Cardiac muscle cell (in vitro differentiated cells and primary cell): ENCODE data around the gene SETD1A. TPM values are rescaled to one million over a fixed set of nuclear protein-coding genes. Genes with fewer than 3 reads are reported as not detected.

Source experiments
- DNase-seq, 2 donors: peaks; one replicate each; pipeline versions ENCODE4 v3.0.0 to v3.0.0-alpha.2; 2010 to 2017; ENCODE audit warnings: low read depth in 1 of 2, low spot score in 1 of 2
- H3K27ac ChIP-seq: fragments of 200-600 bp; sonication (generic); 2 replicates; pipeline ENCODE4 v1.5.1; 2016
- H3K27me3 ChIP-seq: fragments of 200-600 bp; sonication (generic); 2 replicates; pipeline ENCODE4 v1.6.0; 2016; ENCODE audit warnings: control low read depth
- H3K36me3 ChIP-seq: fragments of 200-600 bp; sonication (generic); 2 replicates; pipeline ENCODE4 v1.5.1; 2016; ENCODE audit warnings: control low read depth
- H3K4me1 ChIP-seq: fragments of 200-600 bp; sonication (generic); 2 replicates; pipeline ENCODE4 v1.8.1; 2017; ENCODE audit warnings: low read depth, mild to moderate bottlenecking, mixed run types
- H3K4me3 ChIP-seq: fragments of 200-600 bp; sonication (generic); 2 replicates; pipeline ENCODE4 v1.5.1; 2016; ENCODE audit warnings: mild to moderate bottlenecking
- H3K9me3 ChIP-seq: fragments of 200-600 bp; sonication (generic); 2 replicates; pipeline ENCODE4 v1.5.1; 2017; ENCODE audit warnings: low read depth, mild to moderate bottlenecking, control low read depth
- polyA plus RNA-seq: library from polyadenylated mRNA; unstranded; fragments of >200 nt; fragmentation: Nextera tagmentation; extraction: Ambion mirVana; gene quantifications from 2 replicates; pipeline ENCODE4 v1.2.1, GENCODE V29; 2016
- total RNA-seq: library from RNA; depleted of rRNA; stranded (reverse); fragments of >200 nt; gene quantifications from 2 replicates; pipeline ENCODE4 v1.2.3, GENCODE V29; 2016
- TF ChIP-seq, protein P1 (sequence below): IDR thresholded peaks from 2 replicates; pipeline ENCODE4 v1.5.1; 2012; ENCODE audit warnings: low read depth, mild to moderate bottlenecking, low read length

The SETD1A gene
- total and polyA plus RNA-seq, 2 experiments from 2014 or later = 1.9 to 10.4 TPM

DNA sequence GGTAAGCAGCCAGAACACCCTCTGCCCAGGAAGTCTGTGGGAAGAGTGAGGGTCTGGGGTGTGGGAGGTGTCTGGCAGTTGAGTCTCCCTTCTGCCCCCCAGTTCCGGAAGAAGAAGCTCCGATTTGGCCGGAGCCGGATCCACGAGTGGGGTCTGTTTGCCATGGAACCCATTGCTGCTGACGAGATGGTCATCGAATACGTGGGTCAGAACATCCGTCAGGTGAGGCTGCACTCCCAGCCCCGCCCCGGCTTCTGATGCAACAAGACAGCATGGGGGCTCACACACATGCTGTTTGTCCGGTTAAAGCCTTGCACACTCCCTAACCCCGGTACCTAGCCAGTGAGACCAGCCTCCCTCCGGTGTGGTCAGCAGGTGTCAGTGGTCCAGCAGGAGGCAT lies 23.4 kb downstream of the SETD1A start:
- Histone ChIP-seq H3K27ac (no peak overlapping the region), H3K4me1 (peaks cover 6% of the 10 kb centered on the region), H3K36me3 (peaks cover 39% of the 10 kb centered on the region), H3K9me3 (no peaks in the 10 kb centered on the region), H3K4me3 (no peak overlapping the region), H3K27me3 (no peaks in the 10 kb centered on the region)
- TF ChIP-seq, protein P1, sequence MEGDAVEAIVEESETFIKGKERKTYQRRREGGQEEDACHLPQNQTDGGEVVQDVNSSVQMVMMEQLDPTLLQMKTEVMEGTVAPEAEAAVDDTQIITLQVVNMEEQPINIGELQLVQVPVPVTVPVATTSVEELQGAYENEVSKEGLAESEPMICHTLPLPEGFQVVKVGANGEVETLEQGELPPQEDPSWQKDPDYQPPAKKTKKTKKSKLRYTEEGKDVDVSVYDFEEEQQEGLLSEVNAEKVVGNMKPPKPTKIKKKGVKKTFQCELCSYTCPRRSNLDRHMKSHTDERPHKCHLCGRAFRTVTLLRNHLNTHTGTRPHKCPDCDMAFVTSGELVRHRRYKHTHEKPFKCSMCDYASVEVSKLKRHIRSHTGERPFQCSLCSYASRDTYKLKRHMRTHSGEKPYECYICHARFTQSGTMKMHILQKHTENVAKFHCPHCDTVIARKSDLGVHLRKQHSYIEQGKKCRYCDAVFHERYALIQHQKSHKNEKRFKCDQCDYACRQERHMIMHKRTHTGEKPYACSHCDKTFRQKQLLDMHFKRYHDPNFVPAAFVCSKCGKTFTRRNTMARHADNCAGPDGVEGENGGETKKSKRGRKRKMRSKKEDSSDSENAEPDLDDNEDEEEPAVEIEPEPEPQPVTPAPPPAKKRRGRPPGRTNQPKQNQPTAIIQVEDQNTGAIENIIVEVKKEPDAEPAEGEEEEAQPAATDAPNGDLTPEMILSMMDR = no peak
- DNase-seq = no peak

DNA sequence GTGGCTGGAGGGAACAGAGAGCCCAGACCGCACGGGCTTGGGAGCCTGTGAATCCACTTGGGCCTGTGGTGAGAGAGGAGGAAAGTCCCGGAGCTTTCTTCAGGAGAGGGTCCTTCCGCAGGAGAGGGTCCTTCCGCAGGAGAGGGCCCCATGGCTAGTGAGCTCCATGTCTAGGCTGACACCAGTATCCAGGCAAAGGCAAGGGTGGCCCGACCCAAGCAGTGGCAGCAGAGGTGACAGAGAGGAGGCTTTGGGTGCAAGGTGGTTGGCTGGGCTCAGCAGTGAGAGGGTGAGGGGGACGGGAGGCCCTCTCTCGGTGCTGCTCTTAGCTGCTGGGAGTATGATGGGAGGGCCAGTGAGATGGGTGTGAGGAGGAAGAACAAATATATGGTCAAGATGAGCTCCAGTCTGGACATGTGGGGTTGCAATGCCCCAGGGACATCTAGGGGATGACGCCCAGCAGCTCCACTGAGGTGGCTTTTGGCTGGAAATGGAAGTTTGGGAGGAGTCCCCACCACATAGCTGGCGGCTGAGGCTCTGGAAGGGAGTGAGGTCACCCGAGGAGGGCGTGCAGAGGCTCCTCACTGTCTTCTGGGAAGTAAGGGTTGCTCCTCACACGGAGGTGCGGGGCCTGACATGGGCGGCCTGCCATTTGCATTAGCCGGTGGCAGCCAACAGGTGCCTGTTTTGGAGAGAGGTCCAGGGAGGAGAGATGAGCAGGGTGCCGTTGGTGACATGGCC lies 25.2 kb downstream of the SETD1A start:
- no peak for DNase-seq
- no peaks in the 10 kb centered on the region for H3K9me3 ChIP-seq
- H3K27ac ChIP-seq = no peak overlapping the region
- TF ChIP-seq, protein P1 = no peak
- H3K27me3 ChIP-seq = no peaks in the 10 kb centered on the region
- H3K36me3 ChIP-seq = peaks cover 28% of the 10 kb centered on the region
- H3K4me3 ChIP-seq = no peak overlapping the region
- H3K4me1 ChIP-seq = peaks cover 6% of the 10 kb centered on the region

DNA sequence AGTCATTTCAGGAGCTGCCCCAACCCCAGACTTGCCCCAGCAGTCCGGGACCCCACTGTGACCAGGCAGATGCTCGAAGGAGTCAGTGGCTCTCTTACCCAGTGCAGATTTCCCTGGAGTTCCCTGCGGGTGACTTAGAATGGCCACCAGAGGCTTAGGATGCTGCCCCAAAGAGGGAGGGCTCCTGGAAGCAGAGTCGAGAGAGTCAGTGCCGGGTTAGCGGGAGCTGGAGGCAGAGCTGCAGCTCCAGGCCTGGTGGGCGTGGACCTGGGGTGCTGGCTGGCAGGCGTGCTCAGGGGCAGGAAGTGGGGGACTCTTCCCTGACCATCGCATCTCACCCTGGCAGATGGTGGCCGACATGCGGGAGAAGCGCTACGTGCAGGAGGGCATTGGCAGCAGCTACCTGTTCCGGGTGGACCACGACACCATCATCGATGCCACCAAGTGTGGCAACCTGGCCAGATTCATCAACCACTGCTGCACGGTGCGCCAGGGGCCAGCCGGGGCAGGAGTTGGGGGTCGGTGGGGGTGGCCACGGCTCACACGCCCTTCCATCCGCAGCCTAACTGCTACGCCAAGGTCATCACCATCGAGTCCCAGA lies 25.8 kb downstream of the SETD1A start:
- Histone ChIP-seq H3K4me3 (no peak overlapping the region), H3K9me3 (no peaks in the 10 kb centered on the region), H3K36me3 (peaks cover 28% of the 10 kb centered on the region), H3K27ac (no peak overlapping the region), H3K4me1 (peaks cover 6% of the 10 kb centered on the region), H3K27me3 (no peaks in the 10 kb centered on the region)
- DNase-seq = no peak
- TF ChIP-seq, protein P1 = no peak

DNA sequence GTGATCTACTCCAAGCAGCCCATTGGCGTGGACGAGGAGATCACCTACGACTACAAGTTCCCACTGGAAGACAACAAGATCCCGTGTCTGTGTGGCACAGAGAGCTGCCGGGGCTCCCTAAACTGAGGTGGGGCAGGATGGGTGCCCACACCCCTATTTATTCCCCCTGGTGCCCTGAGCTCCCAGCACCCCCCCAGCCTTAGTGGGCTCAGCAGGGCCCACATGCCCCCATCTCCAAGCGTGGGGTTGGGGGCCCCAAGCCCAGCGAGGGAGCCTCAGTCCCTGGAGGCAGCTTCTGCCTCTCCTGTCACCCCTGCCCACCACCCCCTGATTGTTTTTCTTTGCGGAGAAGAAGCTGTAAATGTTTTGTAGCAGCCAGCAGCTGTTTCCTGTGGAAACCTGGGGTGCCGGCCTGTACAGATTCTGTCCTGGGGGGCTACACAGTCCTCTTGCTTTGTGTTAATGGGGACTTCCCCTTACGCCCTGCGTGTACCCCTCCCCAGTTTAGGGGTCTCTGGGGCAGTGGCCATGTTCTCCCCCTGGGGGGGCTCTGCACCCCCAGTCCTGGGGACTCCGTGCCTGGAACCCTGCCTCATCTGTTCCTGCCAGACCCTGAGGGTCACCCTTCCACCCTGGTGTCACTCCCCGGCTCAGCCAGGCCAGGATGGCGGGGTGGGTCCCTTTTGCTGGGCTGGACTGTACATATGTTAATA lies 26.5 kb downstream of the SETD1A start:
- no peaks in the 10 kb centered on the region for H3K9me3 ChIP-seq
- H3K27ac ChIP-seq = no peak overlapping the region
- H3K4me1 ChIP-seq = peaks cover 6% of the 10 kb centered on the region
- no peak for DNase-seq
- H3K4me3 ChIP-seq = no peak overlapping the region
- no peaks in the 10 kb centered on the region for H3K27me3 ChIP-seq
- TF ChIP-seq, protein P1 = no peak
- peaks cover 28% of the 10 kb centered on the region for H3K36me3 ChIP-seq

DNA sequence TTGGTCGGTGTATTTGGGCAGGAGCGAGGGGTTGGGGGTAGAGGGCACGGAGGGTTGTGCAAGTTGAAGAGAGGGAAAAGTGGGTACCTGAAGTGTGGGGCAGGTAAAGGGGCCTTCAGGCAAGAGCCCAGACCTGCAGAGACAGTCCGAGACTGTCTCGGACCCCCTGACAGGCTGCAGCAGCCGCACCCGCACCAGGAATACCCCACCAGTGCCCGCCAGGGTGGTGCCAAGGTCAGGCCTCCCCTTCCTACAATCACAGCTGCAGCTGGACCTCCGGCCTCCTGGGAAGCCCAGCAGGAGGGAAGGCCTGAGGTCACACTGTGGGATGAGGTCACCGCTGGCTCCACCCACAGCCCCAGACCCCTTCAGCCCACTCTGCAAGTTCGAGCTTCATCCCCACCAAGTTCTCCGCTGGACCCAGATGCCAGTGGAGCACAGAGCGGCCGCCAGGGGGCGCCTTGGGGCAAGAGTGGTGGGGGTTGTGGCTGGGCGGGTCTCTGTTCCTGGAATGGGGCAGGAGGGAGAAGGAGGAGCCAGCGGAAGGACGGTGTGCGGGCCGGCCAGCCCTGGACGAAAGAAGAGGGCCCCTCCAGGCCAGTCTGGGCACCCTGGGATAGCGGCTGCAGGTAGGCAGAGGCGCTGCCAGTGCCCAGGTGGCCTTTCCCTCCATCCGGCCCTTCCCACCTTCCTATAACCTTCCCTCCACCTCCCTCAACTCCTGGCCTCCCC lies 27.3 kb downstream of the SETD1A start, which contains the start of gene HSD3B7:
TSS of gene HSD3B7 (plus strand) at position 539 of the 732 bp plus-strand sequence. CDS start 452 bp downstream, outside the sequence.
- peak; percentile 85 to 88 for DNase-seq
- TF ChIP-seq, protein P1 = peak; percentile 91
- H3K36me3 ChIP-seq = peaks cover 20% of the 10 kb centered on the region
- H3K4me3 ChIP-seq = no peak within 1 kb of the TSS
- H3K27me3 ChIP-seq = no peaks in the 10 kb centered on the region
- no peak within 1 kb of the TSS for H3K27ac ChIP-seq
- H3K4me1 ChIP-seq = peaks cover 6% of the 10 kb centered on the region
- H3K9me3 ChIP-seq = no peaks in the 10 kb centered on the region
